ENCODE results near the gene CA4. TPM values are rescaled to one million over a fixed set of nuclear protein-coding genes. Genes with fewer than 3 reads are reported as not detected.
"Not testable (repeated sequence)": the region's sequence is repeated elsewhere in the genome, so short reads cannot be mapped to it uniquely, and the experiment has no call there.

The CA4 gene
- polyA plus RNA-seq (2012; ENCODE audit: insufficient read depth, insufficient read length): not detected

GRCh38 chr17:60149691-60150582 lies at the start of gene CA4:
TSS of gene CA4 (plus strand) at chr17:60149973. CDS start at chr17:60150035, 62 bp downstream.
- H3K4me3 ChIP-seq (ENCODE audit: low read length): no peak within 1 kb of the TSS
- no peak for DNase-seq (ENCODE audit: low read depth, low spot score)

DNA sequence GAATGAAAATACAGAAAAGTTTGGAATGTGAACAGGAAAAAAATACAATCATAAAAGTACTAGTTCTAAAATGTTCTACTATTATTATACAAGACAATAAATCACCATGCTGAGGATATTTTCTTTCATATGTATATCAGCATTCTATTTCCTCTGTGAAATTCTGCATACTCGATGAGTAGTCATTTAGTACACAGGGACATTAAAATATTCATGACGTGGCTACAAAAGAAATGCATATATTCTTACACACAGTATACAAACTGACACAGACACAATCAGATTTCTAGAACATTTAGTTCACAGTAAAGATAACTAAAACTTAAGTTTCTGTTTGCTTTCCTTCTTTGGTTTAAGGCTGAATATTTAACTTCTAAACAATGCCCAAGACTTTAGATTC lies 49.2 kb upstream of the CA4 start:
- DNase-seq (ENCODE audit: low read depth, low spot score); H3K4me3 ChIP-seq (ENCODE audit: low read length): not testable (repeated sequence)

DNA sequence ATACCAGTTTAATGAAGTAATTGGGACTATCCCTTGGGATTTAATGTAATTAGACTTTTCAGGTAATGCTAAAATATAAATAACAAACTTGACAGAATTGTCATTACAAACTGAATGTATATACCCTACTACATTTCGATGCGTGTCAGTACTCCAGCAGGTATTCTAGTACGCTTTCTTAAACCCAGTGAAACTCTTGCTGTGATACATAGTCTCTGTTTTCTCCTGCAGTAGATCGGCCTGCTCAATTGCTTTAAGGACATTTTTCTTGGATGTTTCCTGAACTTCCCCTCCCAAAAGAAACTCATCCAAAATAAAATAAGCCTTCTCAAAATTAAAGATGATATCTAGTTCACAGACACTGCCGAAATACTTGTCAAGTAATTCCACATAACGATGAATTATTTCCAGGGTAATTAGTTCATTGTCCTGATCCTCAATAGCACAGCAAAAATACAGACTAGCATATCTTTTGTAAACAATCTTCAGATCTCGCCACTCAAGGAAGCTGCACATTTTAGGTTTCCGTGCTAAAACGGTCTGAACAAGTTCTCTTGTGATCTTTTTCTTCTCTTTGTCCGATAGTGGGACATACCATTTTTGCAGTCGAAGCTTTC lies 47.6 kb upstream of the CA4 start:
- DNase-seq (ENCODE audit: low read depth, low spot score); H3K4me3 ChIP-seq (ENCODE audit: low read length): not testable (repeated sequence)

GRCh38 chr17:60102632-60103096 lies 47.1 kb upstream of the CA4 start:
- H3K4me3 ChIP-seq (ENCODE audit: low read length): no peak overlapping the region
- no peak for DNase-seq (ENCODE audit: low read depth, low spot score)

DNA sequence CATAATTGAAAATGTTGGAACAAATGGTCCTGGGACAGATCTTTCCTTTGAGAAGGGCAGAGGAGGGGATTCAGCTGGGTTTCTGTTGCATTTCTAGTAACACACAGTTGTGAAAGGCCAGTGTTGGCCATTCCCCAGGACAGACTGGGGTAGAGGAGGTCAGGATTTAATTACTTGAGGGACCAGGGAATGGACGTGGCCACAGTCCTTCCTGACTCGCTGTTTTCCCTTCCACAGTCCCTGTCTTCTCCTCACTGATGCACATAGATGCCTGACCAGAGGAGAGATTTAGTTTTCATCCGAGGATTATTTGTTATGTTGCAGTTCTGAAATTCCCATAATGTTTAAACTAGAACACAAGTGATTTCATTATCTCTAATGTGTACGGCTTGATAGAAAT lies 45.8 kb upstream of the CA4 start:
- no peak for DNase-seq (ENCODE audit: low read depth, low spot score)
- no peak overlapping the region for H3K4me3 ChIP-seq (ENCODE audit: low read length)

GRCh38 chr17:60106340-60107059 lies 43.3 kb upstream of the CA4 start:
- DNase-seq (ENCODE audit: low read depth, low spot score): no peak
- H3K4me3 ChIP-seq (ENCODE audit: low read length): no peak overlapping the region

DNA sequence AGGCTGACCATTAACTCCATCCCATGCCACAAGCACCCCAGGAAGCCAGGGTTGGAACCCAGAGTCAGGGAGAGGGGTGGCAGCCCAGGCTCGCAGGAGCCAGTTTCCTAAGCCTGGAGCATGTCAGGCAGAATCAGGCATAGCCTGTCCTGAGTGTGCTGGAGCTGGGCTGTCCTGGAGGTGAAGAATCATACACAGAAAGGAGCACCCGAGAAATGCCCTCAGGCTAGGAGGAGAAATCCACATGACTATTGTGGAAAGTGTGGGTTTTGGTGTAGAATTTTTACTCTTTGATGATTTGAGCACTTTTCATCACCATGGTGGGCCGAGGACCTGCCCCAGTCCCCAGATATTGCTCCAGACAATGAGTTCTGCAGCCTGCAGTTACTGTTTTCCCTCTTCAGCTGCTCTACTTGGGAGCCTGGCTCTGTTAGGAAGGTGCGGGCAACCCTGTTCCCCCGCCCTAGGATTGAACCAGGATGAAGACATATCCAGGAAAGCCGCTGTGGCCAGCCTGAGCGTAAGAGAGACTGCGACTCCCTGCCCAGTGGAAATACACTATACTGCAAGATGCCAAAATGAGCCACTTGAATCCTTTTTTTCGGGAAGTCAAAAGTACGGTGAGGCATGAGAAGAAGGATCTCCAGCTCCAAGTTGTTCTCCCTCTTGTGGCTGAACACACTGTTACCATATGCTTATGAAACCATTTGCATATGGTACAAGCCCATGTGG lies 42.1 kb upstream of the CA4 start:
- DNase-seq (ENCODE audit: low read depth, low spot score): no peak
- H3K4me3 ChIP-seq (ENCODE audit: low read length): no peak overlapping the region

DNA sequence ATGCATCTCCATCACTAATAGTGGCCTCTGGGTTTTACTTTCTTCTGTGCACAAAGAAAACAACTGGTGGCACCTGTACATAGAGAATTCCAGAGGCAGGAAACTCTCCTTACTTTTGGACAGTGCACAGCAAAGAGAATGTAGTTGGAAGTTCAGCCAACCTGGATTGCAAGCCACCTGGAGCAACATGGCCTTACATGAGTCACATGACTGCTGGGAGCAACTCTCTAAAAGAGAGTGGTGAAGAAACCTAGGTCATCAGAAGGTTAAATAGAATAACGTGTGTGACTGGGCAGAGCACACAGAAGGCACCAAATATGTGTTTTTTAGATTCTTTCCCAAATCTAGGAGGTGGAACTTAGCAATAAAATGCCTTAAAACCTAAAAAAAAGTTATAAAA lies 41.5 kb upstream of the CA4 start:
- not testable (repeated sequence) for DNase-seq (ENCODE audit: low read depth, low spot score)

GRCh38 chr17:60108712-60109111 lies 41.1 kb upstream of the CA4 start:
- no peak for DNase-seq (ENCODE audit: low read depth, low spot score)

More for the DNA sequence above, 41.5 kb upstream of the CA4 start:
- H3K4me3 ChIP-seq (ENCODE audit: low read length): not testable (repeated sequence)

GRCh38 chr17:60109161-60109560 lies 40.6 kb upstream of the CA4 start:
- no peak for DNase-seq (ENCODE audit: low read depth, low spot score)

More at GRCh38 chr17:60108712-60109111, 41.1 kb upstream of the CA4 start:
- no peak overlapping the region for H3K4me3 ChIP-seq (ENCODE audit: low read length)

GRCh38 chr17:60110586-60110985 lies 39.2 kb upstream of the CA4 start:
- DNase-seq (ENCODE audit: low read depth, low spot score): no peak
- H3K4me3 ChIP-seq (ENCODE audit: low read length): no peak overlapping the region

More at GRCh38 chr17:60109161-60109560, 40.6 kb upstream of the CA4 start:
- H3K4me3 ChIP-seq (ENCODE audit: low read length): no peak overlapping the region

GRCh38 chr17:60111661-60112060 lies 38.1 kb upstream of the CA4 start:
- DNase-seq (ENCODE audit: low read depth, low spot score); H3K4me3 ChIP-seq (ENCODE audit: low read length): not testable (repeated sequence)

GRCh38 chr17:60115364-60115763 lies 34.4 kb upstream of the CA4 start:
- DNase-seq (ENCODE audit: low read depth, low spot score); H3K4me3 ChIP-seq (ENCODE audit: low read length): not testable (repeated sequence)

- not testable (repeated sequence) for DNase-seq (ENCODE audit: low read depth, low spot score)
Observed at GRCh38 chr17:60116196-60116595, 33.6 kb upstream of the CA4 start.

GRCh38 chr17:60119162-60119561 lies 30.6 kb upstream of the CA4 start:
- not testable (repeated sequence) for H3K4me3 ChIP-seq (ENCODE audit: low read length); DNase-seq (ENCODE audit: low read depth, low spot score)

More at GRCh38 chr17:60116196-60116595, 33.6 kb upstream of the CA4 start:
- H3K4me3 ChIP-seq (ENCODE audit: low read length): not testable (repeated sequence)

- not testable (repeated sequence) for H3K4me3 ChIP-seq (ENCODE audit: low read length); DNase-seq (ENCODE audit: low read depth, low spot score)
Observed at GRCh38 chr17:60119807-60120748, 29.7 kb upstream of the CA4 start.
